HPDE6-E6E7 (cell line): Measurements from ENCODE around the gene DIP2C.

Experiments used
- DNase-seq: peaks from one replicate; pipeline ENCODE4 v3.0.0; 2011; ENCODE audit warnings: missing footprints; ENCODE audit errors: extremely low spot score

DIP2C gene

GRCh38 chr10:676178-676577 lies 13.3 kb downstream of the DIP2C start:
- DNase-seq: no peak

GRCh38 chr10:675532-675931 lies 13.9 kb downstream of the DIP2C start:
- no peak for DNase-seq

- DNase-seq: no peak
Measured at GRCh38 chr10:673492-673891, 16.0 kb downstream of the DIP2C start.

GRCh38 chr10:672992-673391 lies 16.5 kb downstream of the DIP2C start:
- no peak for DNase-seq

- no peak for DNase-seq
Measured at GRCh38 chr10:672203-672602, 17.3 kb downstream of the DIP2C start.

- no peak for DNase-seq
Measured at GRCh38 chr10:670990-671389, 18.5 kb downstream of the DIP2C start.

GRCh38 chr10:670038-670437 lies 19.4 kb downstream of the DIP2C start:
- no peak for DNase-seq

GRCh38 chr10:668786-669485 lies 20.5 kb downstream of the DIP2C start:
- no peak for DNase-seq

GRCh38 chr10:667602-668143 lies 21.8 kb downstream of the DIP2C start:
- DNase-seq: no peak

GRCh38 chr10:667096-667495 lies 22.4 kb downstream of the DIP2C start:
- DNase-seq: no peak

GRCh38 chr10:666237-667012 lies 23.0 kb downstream of the DIP2C start:
- DNase-seq: no peak

GRCh38 chr10:665579-666091 lies 23.8 kb downstream of the DIP2C start:
- DNase-seq: no peak

GRCh38 chr10:664893-665292 lies 24.6 kb downstream of the DIP2C start:
- no peak for DNase-seq

- no peak for DNase-seq
Measured at GRCh38 chr10:664301-664700, 25.2 kb downstream of the DIP2C start.

GRCh38 chr10:663831-664251 lies 25.6 kb downstream of the DIP2C start:
- DNase-seq: no peak

- DNase-seq: no peak
Measured at GRCh38 chr10:663466-663751, 26.1 kb downstream of the DIP2C start.

- DNase-seq: no peak
Measured at GRCh38 chr10:662686-663465, 26.6 kb downstream of the DIP2C start.

- no peak for DNase-seq
Measured at GRCh38 chr10:662223-662605, 27.3 kb downstream of the DIP2C start.

- DNase-seq: no peak
Measured at GRCh38 chr10:661597-662222, 27.8 kb downstream of the DIP2C start.

- no peak for DNase-seq
Measured at GRCh38 chr10:660970-661596, 28.4 kb downstream of the DIP2C start.

GRCh38 chr10:660413-660969 lies 29.0 kb downstream of the DIP2C start:
- DNase-seq: no peak
